Measurements from ENCODE around the gene GRIN1. TPM values are rescaled to one million over a fixed set of nuclear protein-coding genes. Genes with fewer than 3 reads are reported as not detected.

The GRIN1 gene
- total and polyA plus RNA-seq, 2 of the 8 experiments (the other 6 are each of a cell fraction or from before 2014, with no cell fraction given): 0.48 to 2.1 TPM

- TF ChIP-seq RAD21 (IDR thresholded peaks at IDR 0.05 in 1 of 2, conservative IDR thresholded peaks at IDR 0.05 in 1 of 2; ENCODE audit: low read depth in 2 of 2, low read length in 2 of 2): peak in 1 of 2 experiments; percentile 8; a peak in 1 of 4 replicates
Observed at GRCh38 chr9:137174722-137175293, 35.9 kb downstream of the GRIN1 start (continued).

Data from H1 (cell line).